HAP-1 (cell line): ENCODE results near the gene ME2.
"Not testable (repeated sequence)": the region's sequence is repeated elsewhere in the genome, so short reads cannot be mapped to it uniquely, and the experiment has no call there.

Experiments
- DNase-seq, 2 experiments: peaks; one replicate each; pipeline ENCODE4 v3.0.0-alpha.2; 2016 to 2020; ENCODE audit warnings: low spot score in 2 of 2
- H3K27me3 ChIP-seq: fragments of 250-450 bp; sonication (Bioruptor Pico); 2 replicates; pipeline ENCODE4 v1.5.1; 2020; ENCODE audit warnings: low read depth, mild to moderate bottlenecking, moderate library complexity
- H3K36me3 ChIP-seq: fragments of 250-450 bp; sonication (Bioruptor Pico); replicated peaks from 2 replicates; pipeline ENCODE4 v1.5.1; 2020; ENCODE audit warnings: mild to moderate bottlenecking
- H3K4me1 ChIP-seq: fragments of 250-450 bp; sonication (Bioruptor Pico); 2 replicates; pipeline ENCODE4 v1.5.1; 2020; ENCODE audit warnings: mild to moderate bottlenecking
- H3K4me3 ChIP-seq: fragments of 250-450 bp; sonication (Bioruptor Pico); 2 replicates; pipeline ENCODE4 v1.5.1; 2020; ENCODE audit warnings: mild to moderate bottlenecking, moderate library complexity
- H3K9me3 ChIP-seq: fragments of 250-450 bp; sonication (Bioruptor Pico); 2 replicates; pipeline ENCODE4 v1.5.1; 2020; ENCODE audit warnings: mild to moderate bottlenecking, moderate library complexity
- in situ Hi-C: fragments of 300-500 bp; cut with MboI; formaldehyde crosslinking; loops from 3 replicates; pipeline ENCODE4 v1.14.3; 2020; ENCODE audit warnings: low sequenced_read_pairs, inconsistent platforms, mixed read lengths

Gene ME2

GRCh38 chr18:50981381-50981780 lies 102.5 kb downstream of the ME2 start:
- in situ Hi-C loops: no loop called here
- DNase-seq: no peak
- Histone ChIP-seq H3K4me3 (no peak overlapping the region), H3K36me3 (peaks cover 18% of the 10 kb centered on the region), H3K27me3 (no peaks in the 10 kb centered on the region), H3K4me1 (no peaks in the 10 kb centered on the region), H3K9me3 (peaks cover 8% of the 10 kb centered on the region)

- no peak for DNase-seq
- in situ Hi-C loops: no loop called here
- H3K36me3 ChIP-seq: peaks cover 10% of the 10 kb centered on the region
- H3K9me3 ChIP-seq: peaks cover 1% of the 10 kb centered on the region
- H3K27me3 ChIP-seq: no peaks in the 10 kb centered on the region
- no peak overlapping the region for H3K4me3 ChIP-seq
- H3K4me1 ChIP-seq: no peaks in the 10 kb centered on the region
Observed at GRCh38 chr18:50982086-50982801, 103.3 kb downstream of the ME2 start.

GRCh38 chr18:50982802-50983179 lies 103.9 kb downstream of the ME2 start:
- no peaks in the 10 kb centered on the region for H3K27me3 ChIP-seq
- H3K36me3 ChIP-seq: peaks cover 7% of the 10 kb centered on the region
- no peaks in the 10 kb centered on the region for H3K9me3 ChIP-seq
- no peaks in the 10 kb centered on the region for H3K4me1 ChIP-seq
- no peak overlapping the region for H3K4me3 ChIP-seq
- in situ Hi-C loops: no loop called here
- no peak for DNase-seq

GRCh38 chr18:50986360-50987087 lies 107.6 kb downstream of the ME2 start:
- in situ Hi-C loops: no loop called here
- Histone ChIP-seq H3K9me3 (no peaks in the 10 kb centered on the region), H3K4me3 (no peak overlapping the region), H3K4me1 (no peaks in the 10 kb centered on the region), H3K36me3 (peaks cover 5% of the 10 kb centered on the region; the same call in 1 of the 2 replicates), H3K27me3 (no peaks in the 10 kb centered on the region)
- no peak for DNase-seq

GRCh38 chr18:50987261-50987660 lies 108.3 kb downstream of the ME2 start:
- in situ Hi-C loops: no loop called here
- Histone ChIP-seq H3K4me1 (no peaks in the 10 kb centered on the region), H3K27me3 (no peaks in the 10 kb centered on the region), H3K9me3 (no peaks in the 10 kb centered on the region), H3K4me3 (no peak overlapping the region), H3K36me3 (peaks cover 5% of the 10 kb centered on the region; the same call in 1 of the 2 replicates)
- DNase-seq: no peak

- in situ Hi-C loops: loop anchor here (10.0 kb wide), 1 partner anchor 55 kb away; no protein-coding TSS in a partner anchor
- no peaks in the 10 kb centered on the region for H3K27me3 ChIP-seq
- DNase-seq: no peak
- peaks cover 5% of the 10 kb centered on the region; the same call in 1 of the 2 replicates for H3K36me3 ChIP-seq
- no peaks in the 10 kb centered on the region for H3K9me3 ChIP-seq
- H3K4me3 ChIP-seq: no peak overlapping the region
- H3K4me1 ChIP-seq: no peaks in the 10 kb centered on the region
Observed at GRCh38 chr18:50989711-50990110, 110.8 kb downstream of the ME2 start.

- Histone ChIP-seq H3K4me3 (no peak overlapping the region), H3K36me3 (peaks cover 5% of the 10 kb centered on the region; the same call in 1 of the 2 replicates), H3K9me3 (no peaks in the 10 kb centered on the region), H3K27me3 (no peaks in the 10 kb centered on the region), H3K4me1 (no peaks in the 10 kb centered on the region)
- in situ Hi-C loops: loop anchor here (10.0 kb wide), 1 partner anchor 58 kb away; no protein-coding TSS in a partner anchor
- no peak for DNase-seq
Observed at GRCh38 chr18:50992351-50992762, 113.4 kb downstream of the ME2 start.

GRCh38 chr18:50994031-50994430 lies 115.1 kb downstream of the ME2 start:
- no peak overlapping the region for H3K4me3 ChIP-seq
- in situ Hi-C loops: loop anchor here (10.0 kb wide), 1 partner anchor 59 kb away; no protein-coding TSS in a partner anchor
- H3K9me3 ChIP-seq: no peaks in the 10 kb centered on the region
- DNase-seq: no peak
- no peaks in the 10 kb centered on the region for H3K36me3 ChIP-seq
- H3K4me1 ChIP-seq: no peaks in the 10 kb centered on the region
- H3K27me3 ChIP-seq: no peaks in the 10 kb centered on the region

- H3K4me3 ChIP-seq, DNase-seq, H3K9me3 ChIP-seq, H3K27me3 ChIP-seq, H3K4me1 ChIP-seq, H3K36me3 ChIP-seq, in situ Hi-C loops: not testable (repeated sequence)
Observed at GRCh38 chr18:51003174-51003573, 124.3 kb downstream of the ME2 start.
